IMR-90 (cell line): ENCODE data around the gene PEAK1. TPM values are rescaled to one million over a fixed set of nuclear protein-coding genes. Genes with fewer than 3 reads are reported as not detected.

Experiments used
- ATAC-seq: fragments of 200-7000 bp; cut with Tn5 transposase; 2 replicates; pipeline ENCODE4 v1.9.1; 2020; ENCODE audit warnings: low read depth, mild to moderate bottlenecking, moderate library complexity
- BruUV-seq: library from RNA; stranded (reverse); fragments of 400-500 nt; replicated peaks from 2 replicates; lab custom pipeline; 2021; lab: Mats Ljungman, UMichigan
- CTCF ChIA-PET: fragments of 300-600 bp; formaldehyde crosslinking; extraction: SDS; loops from one replicate; lab custom pipeline; 2021; ENCODE audit warnings: antibody characterized with exemption; lab: Yijun Ruan, JAX
- POLR2A ChIA-PET: fragments of 300-600 bp; sonication (Branson Sonifier 250); formaldehyde crosslinking; loops from one replicate; lab custom pipeline; 2022; ENCODE audit warnings: antibody characterized with exemption; ENCODE audit not compliant: unreplicated experiment; lab: Charles Lee
- DNase-seq: peaks from one replicate; pipeline ENCODE4 v3.0.0; 2013
- H2AFZ ChIP-seq: replicated peaks from 2 replicates; pipeline ENCODE3; 2013; ENCODE audit warnings: low read length, mild to moderate bottlenecking; ENCODE audit not compliant: poor library complexity
- H2AK5ac ChIP-seq: 2 replicates; pipeline ENCODE4 v1.6.1; 2013; ENCODE audit warnings: low read depth, low read length, inconsistent platforms
- H2AK9ac ChIP-seq: replicated peaks from 2 replicates; pipeline ENCODE3; 2013; ENCODE audit warnings: mild to moderate bottlenecking, low read depth, low read length, moderate library complexity; ENCODE audit not compliant: poor library complexity
- H2BK120ac ChIP-seq: 2 replicates; pipeline ENCODE4 v1.6.1; 2013; ENCODE audit warnings: low read depth, low read length, inconsistent platforms
- H2BK15ac ChIP-seq: 3 replicates; pipeline ENCODE4 v1.6.1; 2013; ENCODE audit warnings: low read depth, low read length, inconsistent platforms
- H2BK20ac ChIP-seq: 2 replicates; pipeline ENCODE4 v1.6.1; 2013; ENCODE audit warnings: low read depth, mild to moderate bottlenecking, inconsistent platforms, low read length, moderate library complexity
- H2BK5ac ChIP-seq: 2 replicates; pipeline ENCODE4 v1.6.1; 2013; ENCODE audit warnings: mild to moderate bottlenecking, low read depth, low read length, inconsistent platforms; ENCODE audit not compliant: poor library complexity, severe bottlenecking
- H3K14ac ChIP-seq: replicated peaks from 2 replicates; pipeline ENCODE4 v1.6.1; 2013; ENCODE audit warnings: low read depth, low read length, inconsistent platforms
- H3K18ac ChIP-seq: 2 replicates; pipeline ENCODE4 v1.6.1; 2013; ENCODE audit warnings: low read depth, low read length, control low read depth
- H3K23ac ChIP-seq: 2 replicates; pipeline ENCODE4 v1.6.1; 2013; ENCODE audit warnings: low read depth, low read length, inconsistent platforms
- H3K27ac ChIP-seq: 2 replicates; pipeline ENCODE4 v1.5.1; 2013; ENCODE audit warnings: mild to moderate bottlenecking, control low read depth, low read length; ENCODE audit not compliant: insufficient read depth
- H3K27me3 ChIP-seq: 2 replicates; pipeline ENCODE4 v1.6.1; 2013; ENCODE audit warnings: low read length; ENCODE audit not compliant: control insufficient read depth, insufficient read depth
- H3K36me3 ChIP-seq: 2 replicates; pipeline ENCODE4 v1.6.1; 2013; ENCODE audit warnings: low read length, mixed read lengths; ENCODE audit not compliant: control insufficient read depth, insufficient read depth
- H3K4ac ChIP-seq: 2 replicates; pipeline ENCODE4 v1.6.1; 2013; ENCODE audit warnings: low read depth, low read length, inconsistent platforms
- H3K4me1 ChIP-seq: 2 replicates; pipeline ENCODE4 v1.6.1; 2013; ENCODE audit warnings: low read length, mixed read lengths; ENCODE audit not compliant: control insufficient read depth, insufficient read depth
- H3K4me2 ChIP-seq: 2 replicates; pipeline ENCODE4 v1.6.1; 2013; ENCODE audit warnings: low read depth, mild to moderate bottlenecking, control low read depth, low read length, moderate library complexity
- H3K4me3 ChIP-seq: 2 replicates; pipeline ENCODE4 v1.5.1; 2013; ENCODE audit warnings: low read depth, mild to moderate bottlenecking, control low read depth, low read length, moderate library complexity; ENCODE audit not compliant: insufficient read depth
- H3K56ac ChIP-seq: 2 replicates; pipeline ENCODE4 v1.6.1; 2013; ENCODE audit warnings: low read length, inconsistent platforms; ENCODE audit not compliant: insufficient read depth; ENCODE audit errors: extremely low read depth
- H3K79me1 ChIP-seq, 2 experiments: 2 replicates each; pipeline ENCODE4 v1.6.1; 2013; ENCODE audit warnings: low read length in 2 of 2, inconsistent platforms in 1 of 2, low read depth in 1 of 2
- H3K9ac ChIP-seq: 2 replicates; pipeline ENCODE4 v1.6.1; 2013; ENCODE audit warnings: low read depth, low read length, control low read depth
- H3K9me1 ChIP-seq: 2 replicates; pipeline ENCODE4 v1.6.1; 2013; ENCODE audit warnings: low read length, inconsistent platforms; ENCODE audit not compliant: insufficient read depth
- H3K9me3 ChIP-seq: 2 replicates; pipeline ENCODE4 v1.6.1; 2013; ENCODE audit warnings: low read length; ENCODE audit not compliant: control insufficient read depth, insufficient read depth
- H4K20me1 ChIP-seq: 2 replicates; pipeline ENCODE4 v1.6.1; 2013; ENCODE audit warnings: low read length, inconsistent platforms; ENCODE audit not compliant: insufficient read depth
- H4K5ac ChIP-seq: 2 replicates; pipeline ENCODE4 v1.6.1; 2013; ENCODE audit warnings: mild to moderate bottlenecking, low read depth, low read length, control low read depth
- H4K8ac ChIP-seq, 2 experiments: 2 replicates each; pipeline ENCODE4 v1.6.1; 2013; ENCODE audit warnings: low read depth in 2 of 2, low read length in 2 of 2, control low read depth in 1 of 2, inconsistent platforms in 1 of 2
- H4K91ac ChIP-seq: 2 replicates; pipeline ENCODE4 v1.6.1; 2013; ENCODE audit warnings: low read depth, low read length, inconsistent platforms; ENCODE audit not compliant: insufficient read depth
- BHLHE40 ChIP-seq: fragments of 150-350 bp; IDR thresholded peaks from 2 replicates; pipeline ENCODE4 v1.6.1; 2016; ENCODE audit warnings: mild to moderate bottlenecking, low read depth, low read length
- CEBPB ChIP-seq: IDR thresholded peaks from 2 replicates; pipeline ENCODE4 v1.6.1; 2012; ENCODE audit warnings: low read depth, low read length, improper control_type of control experiment
- CHD1 ChIP-seq: IDR thresholded peaks from 2 replicates; pipeline ENCODE4 v1.6.1; 2012; ENCODE audit warnings: low read depth, low read length, improper control_type of control experiment
- FOS ChIP-seq: fragments of 150-350 bp; IDR thresholded peaks from 2 replicates; pipeline ENCODE4 v1.6.1; 2016; ENCODE audit warnings: low read depth, low read length
- MAFK ChIP-seq: IDR thresholded peaks from 2 replicates; pipeline ENCODE4 v1.6.1; 2012; ENCODE audit warnings: low read depth, low read length, improper control_type of control experiment
- MAZ ChIP-seq: IDR thresholded peaks from 2 replicates; pipeline ENCODE4 v1.6.1; 2012; ENCODE audit warnings: low read depth, mild to moderate bottlenecking, low read length, improper control_type of control experiment, moderate library complexity, borderline replicate concordance
- MXI1 ChIP-seq: IDR thresholded peaks from 2 replicates; pipeline ENCODE4 v1.6.1; 2012; ENCODE audit warnings: low read depth, mild to moderate bottlenecking, low read length, moderate library complexity, borderline replicate concordance
- NFE2L2 ChIP-seq: fragments of 150-350 bp; IDR thresholded peaks from 2 replicates; pipeline ENCODE4 v1.6.1; 2016; ENCODE audit warnings: low read depth, mild to moderate bottlenecking, low read length
- POLR2A ChIP-seq: IDR thresholded peaks from 2 replicates; pipeline ENCODE4 v1.6.1; 2012; ENCODE audit warnings: mild to moderate bottlenecking, low read depth, low read length
- RAD21 ChIP-seq: IDR thresholded peaks from 2 replicates; pipeline ENCODE4 v1.6.1; 2012; ENCODE audit warnings: low read length, improper control_type of control experiment
- RCOR1 ChIP-seq: IDR thresholded peaks from 2 replicates; pipeline ENCODE4 v1.6.1; 2012; ENCODE audit warnings: mild to moderate bottlenecking, low read length, improper control_type of control experiment; ENCODE audit not compliant: insufficient replicate concordance
- RFX5 ChIP-seq: IDR thresholded peaks from 2 replicates; pipeline ENCODE4 v1.8.0; 2012; ENCODE audit warnings: low read depth, mild to moderate bottlenecking, low read length, moderate library complexity
- SMC3 ChIP-seq: fragments of 150-350 bp; IDR thresholded peaks from 2 replicates; pipeline ENCODE4 v1.6.1; 2016; ENCODE audit warnings: low read depth, mild to moderate bottlenecking, antibody characterized with exemption, low read length, moderate library complexity
- USF2 ChIP-seq: fragments of 150-350 bp; IDR thresholded peaks from 2 replicates; pipeline ENCODE4 v1.6.1; 2017; ENCODE audit warnings: mild to moderate bottlenecking, antibody characterized with exemption, low read length, low read depth
- WGBS, 2 experiments: methylation state at CpG; one replicate each; pipeline versions ENCODE4 v1.1.5 to v1.1.7; 2013; ENCODE audit warnings: missing lambda C conversion rate in 2 of 2; ENCODE audit not compliant: insufficient read length in 1 of 2; ENCODE audit errors: extremely low coverage in 2 of 2; 5-methylcytosine and 5-hydroxymethylcytosine counted together
- dilution Hi-C: fragments of 300-500 bp; cut with HindIII; formaldehyde crosslinking; loops from one replicate; pipeline ENCODE4 v1.14.3; 2018; ENCODE audit warnings: low sequenced_read_pairs; ENCODE audit not compliant: unreplicated experiment
- in situ Hi-C: fragments of 300-500 bp; cut with MboI; formaldehyde crosslinking; loops from 3 replicates; pipeline ENCODE4 v1.14.3; 2019; ENCODE audit warnings: low sequenced_read_pairs, inconsistent platforms, mixed read lengths
- intact Hi-C: fragments of 100-400 bp; cut with micrococcal nuclease; formaldehyde crosslinking; loops from 2 replicates; pipeline ENCODE4 v1.10.0; 2022
- polyA plus RNA-seq, 3 experiments: library from polyadenylated mRNA; depleted of rRNA; stranded (reverse); fragments of >200 nt; gene quantifications; 2 replicates each; pipeline ENCODE4 v1.2.3, GENCODE V29; 2012; ENCODE audit warnings: low replicate concordance in 1 of 3
- total RNA-seq: library from RNA; depleted of rRNA; stranded (reverse); fragments of >200 nt; gene quantifications from 2 replicates; pipeline ENCODE4 v1.2.3, GENCODE V29; 2012
- TF ChIP-seq, protein P1 (sequence below): fragments of 150-350 bp; IDR thresholded peaks from 2 replicates; pipeline ENCODE4 v1.6.1; 2016; ENCODE audit warnings: low read depth, mild to moderate bottlenecking, low read length, moderate library complexity, borderline replicate concordance
- TF ChIP-seq, protein P2 (sequence below): conservative IDR thresholded peaks from 2 replicates; pipeline ENCODE4 v1.5.1; 2012; ENCODE audit warnings: mild to moderate bottlenecking, low read depth, low read length, improper control_type of control experiment

Gene PEAK1
- total and polyA plus RNA-seq, 2 of the 4 experiments (the other 2 are of a cell fraction) = 21.5 to 43.9 TPM

DNA sequence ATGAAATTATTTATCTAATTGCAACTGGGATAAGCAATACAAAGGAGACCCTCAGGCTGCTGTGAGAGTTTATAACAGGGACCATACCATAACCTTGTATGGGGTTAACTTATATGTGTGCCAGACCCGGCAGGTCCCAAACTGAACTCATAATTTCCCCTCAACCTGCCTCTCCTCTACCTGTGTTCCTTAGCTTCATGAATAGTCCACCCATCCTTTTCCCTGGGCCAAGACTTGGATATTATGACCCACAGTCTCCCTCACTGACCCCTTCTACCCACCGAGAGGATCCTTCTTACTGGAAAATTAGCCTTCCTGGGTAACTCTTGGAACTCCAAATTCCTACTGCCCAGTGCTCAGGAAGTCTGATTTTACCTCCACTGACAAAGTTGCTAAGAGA lies 345.6 kb downstream of the PEAK1 start:
- no peak overlapping the region for H3K27ac ChIP-seq
- H3K27me3 ChIP-seq = peaks cover 5% of the 10 kb centered on the region
- H2AK9ac ChIP-seq = no peak overlapping the region
- no peak overlapping the region for H3K56ac ChIP-seq
- no CpG with 5 or more reads among the region's 2 CpGs for WGBS, 2 experiments
- dilution Hi-C loops (no loop called here), in situ Hi-C loops (no loop called here), intact Hi-C loops (no loop called here)
- BruUV-seq = no TSS peak
- no peak for DNase-seq
- H3K23ac ChIP-seq = no peak overlapping the region
- ChIA-PET POLR2A (no interaction called here), CTCF (no interaction called here)
- no peaks in the 10 kb centered on the region for H3K36me3 ChIP-seq
- H2AFZ ChIP-seq = no peak overlapping the region
- H3K4me3 ChIP-seq = no peak overlapping the region
- no peak overlapping the region for H3K4ac ChIP-seq
- no peak overlapping the region for H2BK120ac ChIP-seq
- H3K79me1 ChIP-seq = peaks cover 9 to 10% of the 10 kb centered on the region in 2 experiments
- H2BK5ac ChIP-seq = no peak overlapping the region
- no peak overlapping the region for H3K18ac ChIP-seq
- no peak overlapping the region for H2AK5ac ChIP-seq
- no peak overlapping the region for H4K8ac ChIP-seq
- no peak overlapping the region for H2BK15ac ChIP-seq
- no peak overlapping the region for H3K14ac ChIP-seq
- TF ChIP-seq CHD1 = no peak
- no peak for TF ChIP-seq RCOR1
- no peak for TF ChIP-seq FOS
- no peak for TF ChIP-seq MAFK
- TF ChIP-seq USF2 = no peak
- TF ChIP-seq CEBPB = no peak
- no peak for TF ChIP-seq POLR2A
- no peak for TF ChIP-seq NFE2L2
- no peak for TF ChIP-seq MAZ
- TF ChIP-seq MXI1 = no peak
- TF ChIP-seq RAD21 = no peak
- TF ChIP-seq RFX5 = no peak
- TF ChIP-seq, protein P1, sequence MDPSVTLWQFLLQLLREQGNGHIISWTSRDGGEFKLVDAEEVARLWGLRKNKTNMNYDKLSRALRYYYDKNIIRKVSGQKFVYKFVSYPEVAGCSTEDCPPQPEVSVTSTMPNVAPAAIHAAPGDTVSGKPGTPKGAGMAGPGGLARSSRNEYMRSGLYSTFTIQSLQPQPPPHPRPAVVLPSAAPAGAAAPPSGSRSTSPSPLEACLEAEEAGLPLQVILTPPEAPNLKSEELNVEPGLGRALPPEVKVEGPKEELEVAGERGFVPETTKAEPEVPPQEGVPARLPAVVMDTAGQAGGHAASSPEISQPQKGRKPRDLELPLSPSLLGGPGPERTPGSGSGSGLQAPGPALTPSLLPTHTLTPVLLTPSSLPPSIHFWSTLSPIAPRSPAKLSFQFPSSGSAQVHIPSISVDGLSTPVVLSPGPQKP = no peak
- no peak for TF ChIP-seq SMC3
- TF ChIP-seq BHLHE40 = no peak
- TF ChIP-seq, protein P2, sequence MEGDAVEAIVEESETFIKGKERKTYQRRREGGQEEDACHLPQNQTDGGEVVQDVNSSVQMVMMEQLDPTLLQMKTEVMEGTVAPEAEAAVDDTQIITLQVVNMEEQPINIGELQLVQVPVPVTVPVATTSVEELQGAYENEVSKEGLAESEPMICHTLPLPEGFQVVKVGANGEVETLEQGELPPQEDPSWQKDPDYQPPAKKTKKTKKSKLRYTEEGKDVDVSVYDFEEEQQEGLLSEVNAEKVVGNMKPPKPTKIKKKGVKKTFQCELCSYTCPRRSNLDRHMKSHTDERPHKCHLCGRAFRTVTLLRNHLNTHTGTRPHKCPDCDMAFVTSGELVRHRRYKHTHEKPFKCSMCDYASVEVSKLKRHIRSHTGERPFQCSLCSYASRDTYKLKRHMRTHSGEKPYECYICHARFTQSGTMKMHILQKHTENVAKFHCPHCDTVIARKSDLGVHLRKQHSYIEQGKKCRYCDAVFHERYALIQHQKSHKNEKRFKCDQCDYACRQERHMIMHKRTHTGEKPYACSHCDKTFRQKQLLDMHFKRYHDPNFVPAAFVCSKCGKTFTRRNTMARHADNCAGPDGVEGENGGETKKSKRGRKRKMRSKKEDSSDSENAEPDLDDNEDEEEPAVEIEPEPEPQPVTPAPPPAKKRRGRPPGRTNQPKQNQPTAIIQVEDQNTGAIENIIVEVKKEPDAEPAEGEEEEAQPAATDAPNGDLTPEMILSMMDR = no peak
- no peak overlapping the region for H3K4me2 ChIP-seq
- H3K9ac ChIP-seq = no peak overlapping the region
- no peak overlapping the region for H2BK20ac ChIP-seq
- peaks cover 2% of the 10 kb centered on the region; the same call in 1 of the 2 replicates for H3K4me1 ChIP-seq
- no peak for ATAC-seq
- H3K9me3 ChIP-seq = no peaks in the 10 kb centered on the region
- H4K91ac ChIP-seq = no peak overlapping the region
- H3K9me1 ChIP-seq = no peaks in the 10 kb centered on the region
- H4K5ac ChIP-seq = no peak overlapping the region
- peaks cover 12% of the 10 kb centered on the region; the same call in 1 of the 2 replicates for H4K20me1 ChIP-seq
